WERI-Rb-1 (cell line): ENCODE measurements around the gene FOXO4.
A peak's percentile ranks its signal among the peaks of the same experiment; 100 is the strongest.

Experiments used
- DNase-seq: peaks from one replicate; pipeline ENCODE4 v3.0.0-alpha.2; 2020
- H3K27ac ChIP-seq: fragments of 250-450 bp; sonication (Bioruptor Pico); 2 replicates; pipeline ENCODE4 v1.5.1; 2020; ENCODE audit warnings: mild to moderate bottlenecking, moderate library complexity
- H3K27me3 ChIP-seq: fragments of 250-450 bp; sonication (Bioruptor Pico); 2 replicates; pipeline ENCODE4 v1.5.1; 2021; ENCODE audit warnings: mild to moderate bottlenecking, low read depth, moderate library complexity; ENCODE audit not compliant: insufficient read depth, severe bottlenecking
- H3K36me3 ChIP-seq: fragments of 250-450 bp; sonication (Bioruptor Pico); 2 replicates; pipeline ENCODE4 v1.5.1; 2020; ENCODE audit warnings: mild to moderate bottlenecking, moderate library complexity
- H3K4me3 ChIP-seq: 2 replicates; pipeline ENCODE4 v1.5.1; 2011; ENCODE audit warnings: low read depth, mild to moderate bottlenecking, control low read depth, low read length
- H3K9me3 ChIP-seq: fragments of 250-450 bp; sonication (Bioruptor Pico); 2 replicates; pipeline ENCODE4 v1.5.1; 2021; ENCODE audit warnings: mild to moderate bottlenecking, moderate library complexity; ENCODE audit not compliant: severe bottlenecking
- TF ChIP-seq, protein P1 (sequence below): IDR thresholded peaks from 2 replicates; pipeline ENCODE4 v1.5.1; 2011; ENCODE audit warnings: low read depth, mild to moderate bottlenecking, control low read depth, inconsistent platforms, low read length

FOXO4 gene

DNA sequence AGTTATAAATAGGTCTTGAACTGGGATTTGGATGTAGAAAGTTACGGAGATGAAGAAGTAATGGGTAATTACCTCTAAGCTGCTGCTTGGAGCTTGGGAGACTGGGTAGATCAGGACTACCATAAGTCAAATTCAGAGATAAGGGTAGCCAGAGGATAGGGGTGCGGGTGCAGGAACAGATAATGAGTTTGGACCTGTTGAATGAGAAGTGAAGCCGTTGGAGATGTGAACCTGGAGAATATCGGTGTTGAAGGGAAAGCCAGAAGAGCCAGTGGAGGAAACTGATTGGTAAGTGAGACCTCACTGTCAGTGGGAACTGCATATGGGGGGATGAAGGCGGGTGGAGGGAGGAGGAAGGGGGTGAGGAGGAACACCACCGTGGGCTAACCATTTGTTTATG is 618 bp upstream of the FOXO4 start:
- Histone ChIP-seq H3K4me3 (peak overlapping the region; percentile 65), H3K9me3 (no peaks in the 10 kb centered on the region), H3K27me3 (peaks cover 35% of the 10 kb centered on the region), H3K36me3 (no peaks in the 10 kb centered on the region), H3K27ac (no peak overlapping the region)
- no peak for DNase-seq
- TF ChIP-seq, protein P1, sequence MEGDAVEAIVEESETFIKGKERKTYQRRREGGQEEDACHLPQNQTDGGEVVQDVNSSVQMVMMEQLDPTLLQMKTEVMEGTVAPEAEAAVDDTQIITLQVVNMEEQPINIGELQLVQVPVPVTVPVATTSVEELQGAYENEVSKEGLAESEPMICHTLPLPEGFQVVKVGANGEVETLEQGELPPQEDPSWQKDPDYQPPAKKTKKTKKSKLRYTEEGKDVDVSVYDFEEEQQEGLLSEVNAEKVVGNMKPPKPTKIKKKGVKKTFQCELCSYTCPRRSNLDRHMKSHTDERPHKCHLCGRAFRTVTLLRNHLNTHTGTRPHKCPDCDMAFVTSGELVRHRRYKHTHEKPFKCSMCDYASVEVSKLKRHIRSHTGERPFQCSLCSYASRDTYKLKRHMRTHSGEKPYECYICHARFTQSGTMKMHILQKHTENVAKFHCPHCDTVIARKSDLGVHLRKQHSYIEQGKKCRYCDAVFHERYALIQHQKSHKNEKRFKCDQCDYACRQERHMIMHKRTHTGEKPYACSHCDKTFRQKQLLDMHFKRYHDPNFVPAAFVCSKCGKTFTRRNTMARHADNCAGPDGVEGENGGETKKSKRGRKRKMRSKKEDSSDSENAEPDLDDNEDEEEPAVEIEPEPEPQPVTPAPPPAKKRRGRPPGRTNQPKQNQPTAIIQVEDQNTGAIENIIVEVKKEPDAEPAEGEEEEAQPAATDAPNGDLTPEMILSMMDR = no peak

DNA sequence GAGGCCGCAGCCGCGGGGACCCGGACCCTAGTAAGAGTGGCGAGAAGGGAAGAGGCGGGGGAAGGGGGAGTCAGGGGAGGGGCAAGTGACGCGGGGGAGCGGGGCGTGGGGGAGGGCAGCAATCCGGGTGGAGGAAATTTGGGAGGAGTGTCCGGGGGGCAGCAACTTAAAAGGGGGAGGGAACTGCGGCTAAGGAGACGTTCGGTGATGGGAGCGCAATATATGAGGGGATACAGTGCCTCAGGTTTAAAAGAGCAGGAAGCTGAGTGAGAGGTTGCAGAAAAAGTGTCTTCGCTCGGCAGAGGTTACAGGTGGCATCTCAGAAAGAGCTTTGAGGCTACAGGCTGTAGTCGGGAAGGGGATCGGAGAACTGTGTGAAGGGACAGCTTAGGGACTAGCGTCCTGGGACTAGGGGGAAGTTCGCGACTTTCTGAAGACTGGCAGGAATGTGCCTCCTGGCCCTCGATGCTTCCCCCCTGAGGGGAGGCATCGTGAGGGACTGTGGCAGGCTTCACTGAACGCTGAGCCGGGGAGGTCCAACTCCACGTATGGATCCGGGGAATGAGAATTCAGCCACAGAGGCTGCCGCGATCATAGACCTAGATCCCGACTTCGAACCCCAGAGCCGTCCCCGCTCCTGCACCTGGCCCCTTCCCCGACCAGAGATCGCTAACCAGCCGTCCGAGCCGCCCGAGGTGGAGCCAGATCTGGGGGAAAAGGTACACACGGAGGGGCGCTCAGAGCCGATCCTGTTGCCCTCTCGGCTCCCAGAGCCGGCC is 519 bp downstream of the FOXO4 start:
- TF ChIP-seq, protein P1 = no peak
- H3K36me3 ChIP-seq = no peaks in the 10 kb centered on the region

DNA sequence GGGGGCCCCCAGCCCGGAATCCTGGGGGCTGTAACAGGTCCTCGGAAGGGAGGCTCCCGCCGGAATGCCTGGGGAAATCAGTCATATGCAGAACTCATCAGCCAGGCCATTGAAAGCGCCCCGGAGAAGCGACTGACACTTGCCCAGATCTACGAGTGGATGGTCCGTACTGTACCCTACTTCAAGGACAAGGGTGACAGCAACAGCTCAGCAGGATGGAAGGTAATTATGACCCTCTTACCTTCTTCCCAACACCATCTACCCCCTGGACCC is 1.0 kb downstream of the FOXO4 start:
- no peaks in the 10 kb centered on the region for H3K9me3 ChIP-seq
- DNase-seq = no peak
- H3K4me3 ChIP-seq = peak overlapping the region; percentile 65
- H3K36me3 ChIP-seq = no peaks in the 10 kb centered on the region
- TF ChIP-seq, protein P1 = no peak
- H3K27ac ChIP-seq = no peak overlapping the region
- peaks cover 35% of the 10 kb centered on the region for H3K27me3 ChIP-seq

More for the DNA sequence above, 519 bp downstream of the FOXO4 start:
- DNase-seq = no peak
- Histone ChIP-seq H3K9me3 (no peaks in the 10 kb centered on the region), H3K27me3 (peaks cover 35% of the 10 kb centered on the region), H3K27ac (no peak overlapping the region), H3K4me3 (peak overlapping the region; percentile 65)

DNA sequence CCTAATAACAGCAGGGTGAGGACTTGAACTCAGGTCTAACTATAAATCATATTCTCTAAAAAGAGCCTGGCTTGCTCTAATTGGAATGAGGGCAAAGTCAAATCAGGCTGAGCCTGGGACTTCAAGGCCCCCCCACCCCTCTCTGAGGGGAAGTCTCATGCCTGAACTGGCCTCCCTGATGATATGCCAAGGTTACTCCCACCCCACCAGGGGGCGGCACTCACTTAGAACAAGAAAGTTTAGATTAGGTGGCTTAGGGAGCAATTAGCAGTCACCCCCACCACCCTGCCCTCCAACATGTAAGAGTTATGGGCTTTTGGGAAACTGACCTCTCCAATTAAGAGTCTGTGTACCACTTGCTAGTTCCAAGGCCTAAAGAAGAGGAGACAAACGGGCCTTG is 2.7 kb downstream of the FOXO4 start:
- TF ChIP-seq, protein P1 = peak; percentile 51
- H3K36me3 ChIP-seq = no peaks in the 10 kb centered on the region
- peaks cover 35% of the 10 kb centered on the region for H3K27me3 ChIP-seq
- no peaks in the 10 kb centered on the region for H3K9me3 ChIP-seq
- H3K4me3 ChIP-seq = no peak overlapping the region
- peak; percentile 69 for DNase-seq
- no peak overlapping the region for H3K27ac ChIP-seq

DNA sequence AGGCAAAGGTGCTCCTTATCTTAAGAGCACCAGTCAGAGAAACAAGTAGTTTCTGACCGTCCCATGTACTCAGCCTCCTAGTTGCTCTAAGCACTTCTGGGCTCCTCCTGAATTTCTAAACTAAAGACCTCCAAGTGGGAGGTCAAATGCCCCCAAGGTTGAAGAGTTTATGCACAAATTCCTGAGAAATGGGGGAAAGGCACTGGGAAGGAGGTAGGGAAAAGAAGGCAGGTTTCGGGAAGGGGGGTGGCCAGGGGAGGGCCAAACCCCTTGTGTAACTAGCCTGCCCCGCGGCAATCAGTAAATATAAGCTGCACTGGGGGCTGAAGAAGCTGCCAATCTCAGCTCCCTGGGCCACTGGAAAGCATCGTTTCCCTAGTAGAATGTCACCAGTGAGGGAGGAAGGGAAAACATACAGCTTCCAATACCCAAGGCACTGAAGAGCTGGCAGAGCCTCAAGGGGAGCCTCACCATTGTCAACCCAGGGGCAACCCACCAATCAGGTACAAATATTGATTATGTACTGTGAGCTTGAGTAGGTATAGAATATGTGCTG is 3.4 kb downstream of the FOXO4 start:
- H3K9me3 ChIP-seq = no peaks in the 10 kb centered on the region
- H3K36me3 ChIP-seq = no peaks in the 10 kb centered on the region
- H3K4me3 ChIP-seq = no peak overlapping the region
- no peak overlapping the region for H3K27ac ChIP-seq
- H3K27me3 ChIP-seq = peaks cover 30% of the 10 kb centered on the region
- TF ChIP-seq, protein P1 = no peak
- DNase-seq = no peak

DNA sequence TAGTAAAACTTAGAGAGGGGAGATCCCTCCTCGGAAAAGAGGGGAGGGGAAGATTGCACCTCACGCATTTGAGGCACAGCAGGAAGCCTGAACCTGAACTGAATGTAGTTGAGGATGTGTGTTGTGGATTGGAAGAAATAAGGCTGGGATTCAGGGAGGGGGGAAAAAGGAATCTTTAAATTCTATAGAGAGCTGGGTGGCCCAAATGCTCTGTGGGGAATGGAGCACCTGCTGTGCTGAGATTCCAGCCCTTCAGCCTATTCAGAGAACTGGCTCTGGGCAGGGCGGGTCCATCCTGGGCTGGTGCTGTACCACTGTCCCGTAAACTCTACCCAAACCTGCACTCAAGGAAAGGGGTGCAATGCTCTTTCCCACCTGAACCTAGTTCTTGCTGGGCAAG is 4.1 kb downstream of the FOXO4 start:
- no peak for DNase-seq
- Histone ChIP-seq H3K9me3 (no peaks in the 10 kb centered on the region), H3K27ac (no peak overlapping the region), H3K36me3 (no peaks in the 10 kb centered on the region), H3K4me3 (no peak overlapping the region), H3K27me3 (peaks cover 28% of the 10 kb centered on the region)
- TF ChIP-seq, protein P1 = no peak
